NCI-H1694 (cell line): ENCODE measurements around the gene PTX4.

Experiments used
- DNase-seq: peaks from one replicate; lab custom pipeline; 2025; lab: John Stamatoyannopoulos, UW

PTX4 gene, protein sequence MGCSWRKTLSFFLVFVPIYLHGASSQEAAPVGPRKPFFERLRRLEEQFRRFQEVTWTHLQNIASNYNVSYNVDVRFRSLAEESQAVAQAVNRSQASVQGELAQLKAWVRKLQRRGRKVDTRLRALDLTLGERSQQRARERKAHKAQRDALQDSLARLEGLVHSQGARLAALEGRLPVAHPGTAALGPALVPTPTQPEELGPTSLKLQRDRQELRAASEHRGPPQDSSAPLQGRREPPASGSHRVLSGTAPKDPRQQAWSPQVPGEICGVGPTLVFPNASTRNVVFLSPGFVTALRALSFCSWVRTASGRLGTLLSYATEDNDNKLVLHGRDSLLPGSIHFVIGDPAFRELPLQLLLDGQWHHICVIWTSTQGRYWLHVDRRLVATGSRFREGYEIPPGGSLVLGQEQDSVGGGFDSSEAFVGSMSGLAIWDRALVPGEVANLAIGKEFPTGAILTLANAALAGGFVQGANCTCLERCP

GRCh38 chr16:1488619-1489018, at the start of gene PTX4:
TSS of gene PTX4 (minus strand) at chr16:1488944. CDS start at chr16:1488909, 35 bp downstream.
- no peak for DNase-seq

- DNase-seq: no peak
These were observed 49.1 kb upstream of the PTX4 start for GRCh38 chr16:1537763-1538289.

DNA sequence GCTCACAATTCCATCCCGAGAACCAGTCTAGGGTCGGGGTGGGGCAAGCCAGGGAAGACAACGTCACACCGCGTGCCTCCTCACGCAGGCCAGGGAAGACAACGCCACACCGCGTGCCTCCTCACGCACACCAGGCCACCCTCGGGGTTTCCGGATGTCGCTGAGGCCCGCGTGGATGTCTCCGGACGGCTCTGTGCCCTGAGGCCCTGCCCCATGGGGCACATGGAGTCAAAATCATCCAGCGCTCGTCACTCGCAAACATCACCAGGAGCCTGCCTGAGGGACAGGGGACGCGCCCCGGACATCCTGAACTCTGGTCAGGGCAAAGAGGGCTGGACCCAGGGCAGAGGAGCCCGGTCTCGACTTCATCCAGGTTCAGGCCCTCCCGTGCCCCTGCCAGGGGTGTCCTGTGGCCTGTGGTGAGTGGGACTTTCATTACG, 48.4 kb upstream of the PTX4 start:
- DNase-seq: no peak

GRCh38 chr16:1536601-1537000, 47.9 kb upstream of the PTX4 start:
- no peak for DNase-seq

DNA sequence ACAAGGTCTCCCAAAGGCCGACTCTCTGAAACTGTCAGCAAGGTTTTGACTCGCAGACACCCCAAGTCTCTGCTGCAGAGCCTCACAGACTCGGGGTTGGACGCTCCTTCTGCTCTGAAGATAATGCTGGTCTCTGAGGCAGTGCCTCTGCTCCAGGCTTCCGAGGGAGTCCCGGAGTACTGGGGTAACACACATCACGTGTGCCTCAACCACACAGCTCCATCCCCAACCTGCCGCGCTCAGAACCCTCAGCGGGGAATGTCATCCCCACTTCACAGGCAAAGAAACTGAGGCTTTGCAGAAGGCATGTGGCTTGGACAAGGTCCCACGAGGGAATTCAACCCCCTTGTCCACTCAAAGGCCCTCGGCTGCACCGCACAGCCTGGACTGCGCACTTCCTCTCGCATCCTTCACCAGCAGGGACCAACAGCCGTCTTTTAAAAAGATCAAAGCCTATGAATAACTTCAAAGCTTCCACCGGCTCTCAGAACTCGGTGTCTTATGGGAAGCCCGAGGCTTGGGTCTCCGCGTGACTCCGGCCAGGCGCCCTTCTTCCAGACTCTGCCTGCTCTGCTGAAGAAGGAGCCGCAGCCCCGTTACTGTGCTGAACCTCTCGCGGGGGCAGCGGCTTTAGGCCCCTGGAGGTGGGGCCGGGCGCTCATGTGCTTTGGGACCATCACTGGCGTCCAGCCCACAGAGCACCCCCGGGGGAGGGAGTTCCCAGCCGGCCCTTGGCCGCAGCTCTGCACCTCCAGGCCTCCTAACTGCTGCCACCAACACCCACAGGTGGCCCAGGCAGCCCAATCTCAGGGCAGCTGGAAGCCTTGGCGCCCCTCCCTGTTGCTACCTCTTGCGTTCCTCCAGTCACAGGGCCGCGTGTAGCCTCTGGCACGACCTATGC, 46.9 kb upstream of the PTX4 start:
- DNase-seq: no peak

DNA sequence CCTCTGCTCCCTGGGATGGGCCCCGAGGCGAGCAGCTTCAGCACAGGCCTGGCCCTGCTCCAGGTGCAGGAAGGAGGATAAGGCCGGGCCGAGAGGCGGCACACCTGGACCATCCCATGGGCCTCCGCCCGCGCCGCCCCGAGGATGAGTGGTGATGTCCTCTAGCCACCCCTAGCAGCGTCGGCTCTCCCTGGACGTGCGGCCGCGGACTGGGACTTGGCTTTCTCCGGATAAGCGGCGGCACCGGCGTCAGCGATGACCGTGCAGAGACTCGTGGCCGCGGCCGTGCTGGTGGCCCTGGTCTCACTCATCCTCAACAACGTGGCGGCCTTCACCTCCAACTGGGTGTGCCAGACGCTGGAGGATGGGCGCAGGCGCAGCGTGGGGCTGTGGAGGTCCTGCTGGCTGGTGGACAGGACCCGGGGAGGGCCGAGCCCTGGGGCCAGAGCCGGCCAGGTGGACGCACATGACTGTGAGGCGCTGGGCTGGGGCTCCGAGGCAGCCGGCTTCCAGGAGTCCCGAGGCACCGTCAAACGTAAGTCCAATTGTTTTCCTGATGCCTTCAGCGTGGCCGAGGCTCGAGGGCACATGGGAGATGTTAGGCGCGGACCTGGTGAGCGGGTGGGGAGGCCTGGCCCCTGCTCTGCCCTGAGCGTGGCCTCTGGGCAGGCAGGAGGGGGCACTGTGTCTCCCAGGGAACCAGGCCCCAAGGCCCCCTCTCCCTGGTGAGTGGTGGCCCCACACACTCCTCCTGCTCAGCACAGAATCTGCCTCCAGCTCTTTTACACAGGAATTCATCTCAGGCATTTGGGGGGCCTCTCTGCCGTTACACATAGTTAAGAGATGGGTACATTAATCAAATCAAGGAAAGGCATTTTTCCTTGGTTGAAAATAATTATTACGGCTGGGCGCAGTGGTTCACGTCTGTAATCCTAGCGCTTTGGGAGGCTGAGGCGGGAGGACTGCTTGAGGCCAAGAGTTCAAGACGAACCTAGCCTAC, 45.6 kb upstream of the PTX4 start:
- no peak for DNase-seq

DNA sequence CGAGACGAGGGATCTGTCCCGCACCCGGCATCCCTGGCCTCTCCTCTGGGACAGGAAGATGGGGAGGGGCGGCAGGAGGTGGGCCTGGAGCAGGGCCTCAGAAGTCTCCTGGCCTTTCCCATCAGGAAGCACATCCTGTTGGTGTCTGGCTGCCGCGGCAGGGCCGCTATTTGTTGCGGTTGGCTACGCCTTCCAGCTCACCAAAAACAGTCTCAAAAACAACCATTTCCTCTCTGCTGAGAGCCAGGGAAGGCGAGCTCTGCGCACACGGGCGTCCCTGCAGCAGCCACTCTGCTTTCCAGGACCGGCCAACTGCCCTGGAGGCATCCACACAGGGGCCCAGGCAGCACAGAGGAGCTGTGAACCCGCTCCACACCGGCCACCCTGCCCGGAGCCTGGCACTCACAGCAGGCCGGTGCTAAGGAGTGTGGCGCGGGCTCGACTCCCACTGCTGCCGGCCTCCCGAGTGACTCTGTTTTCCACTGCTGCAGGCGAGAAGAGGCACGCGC, 44.8 kb upstream of the PTX4 start, which contains the start of gene TMEM204:
Gene TMEM204, plus strand, starts transcription at position 224 of the 509 bp plus-strand sequence. CDS start 610 bp downstream, outside the sequence.
- no peak for DNase-seq

- no peak for DNase-seq
These were observed 44.0 kb upstream of the PTX4 start for GRCh38 chr16:1532771-1533170.

GRCh38 chr16:1532081-1532760, 43.5 kb upstream of the PTX4 start:
- DNase-seq: no peak

- no peak for DNase-seq
These were observed 42.8 kb upstream of the PTX4 start for GRCh38 chr16:1531638-1531910.

GRCh38 chr16:1530883-1531637, 42.3 kb upstream of the PTX4 start:
- no peak for DNase-seq

GRCh38 chr16:1530349-1530882, 41.7 kb upstream of the PTX4 start:
- no peak for DNase-seq

DNA sequence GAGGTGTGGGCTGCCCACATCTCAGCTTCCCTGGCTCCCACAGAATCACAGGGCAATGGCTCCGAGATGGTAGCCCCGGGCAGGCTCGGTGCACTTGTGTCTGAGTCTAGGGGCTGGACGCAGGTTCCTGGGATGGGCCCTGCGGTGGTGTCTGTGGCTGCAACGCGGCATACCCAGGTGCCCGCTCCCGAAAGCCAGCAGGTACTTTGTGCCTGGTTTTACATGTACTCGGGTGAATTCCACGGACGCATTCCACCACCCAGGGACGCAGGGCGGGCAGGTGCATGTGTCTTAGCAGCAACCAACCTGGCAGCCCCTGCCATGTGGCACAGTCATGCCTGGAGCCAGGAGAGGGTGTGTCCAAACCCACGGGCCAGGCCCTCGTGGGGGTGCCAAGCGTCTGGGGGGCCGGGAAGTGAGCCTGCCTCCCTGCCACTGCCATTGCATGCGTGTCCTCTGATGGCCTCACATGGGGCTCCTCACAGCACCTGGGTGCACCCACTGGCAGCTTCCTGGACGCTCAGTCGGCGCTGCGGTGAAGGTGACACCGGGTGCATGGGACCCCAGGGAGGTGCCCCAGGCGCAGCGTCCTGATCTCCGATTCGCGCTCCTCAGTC, 40.3 kb upstream of the PTX4 start:
- DNase-seq: no peak

- no peak for DNase-seq
These were observed 39.4 kb upstream of the PTX4 start for GRCh38 chr16:1527836-1528811.

GRCh38 chr16:1526608-1527555, 38.1 kb upstream of the PTX4 start:
- DNase-seq: no peak

DNA sequence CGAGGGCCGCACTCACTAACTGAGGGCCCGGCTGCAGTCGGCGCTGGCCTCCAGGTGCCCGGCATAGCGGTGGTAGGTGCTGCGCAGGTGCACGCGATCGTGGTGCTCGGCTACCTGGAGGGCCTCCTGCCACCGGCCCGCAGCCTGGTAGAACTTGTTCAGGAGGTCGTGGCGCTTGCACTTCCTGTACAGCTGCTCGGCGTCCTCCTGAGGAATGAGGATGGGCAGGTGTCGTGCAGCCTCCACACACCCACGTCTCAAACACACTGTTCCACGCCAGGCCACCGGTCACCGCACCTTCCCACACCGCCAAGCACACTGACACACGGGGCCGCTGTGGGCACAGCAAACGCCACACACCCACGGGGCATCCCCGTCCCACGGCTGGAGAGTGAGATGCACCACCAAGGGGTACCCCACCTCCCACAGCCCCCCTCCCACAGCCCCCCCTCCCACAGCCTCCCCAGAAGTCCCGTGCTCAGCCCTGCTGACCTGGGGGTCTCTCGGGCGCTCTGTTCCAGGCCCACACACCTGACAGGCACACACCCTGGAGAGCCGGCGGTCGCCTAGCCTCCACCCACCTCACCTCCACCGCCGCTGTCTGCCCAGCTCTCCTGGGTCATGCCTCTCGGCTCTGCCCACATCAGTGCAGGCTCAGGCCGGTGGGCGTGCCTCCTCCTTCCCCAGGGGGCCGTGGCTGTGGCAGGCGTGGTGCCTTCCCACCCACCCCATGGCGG, 37.3 kb upstream of the PTX4 start:
- no peak for DNase-seq
